Neuronal stem cell (in vitro differentiated cells): ENCODE results near the gene IRF2.

ENCODE experiments used
- DNase-seq: peaks from one replicate; pipeline ENCODE4 v3.0.0-alpha.2; 2013; ENCODE audit warnings: low spot score
- H2AFZ ChIP-seq: one replicate; pipeline ENCODE4 v1.6.1; 2013; ENCODE audit warnings: mild to moderate bottlenecking, low read length, inconsistent platforms
- H2AK5ac ChIP-seq: 2 replicates; pipeline ENCODE4 v1.6.1; 2013; ENCODE audit warnings: low read depth, mild to moderate bottlenecking, inconsistent platforms, low read length, moderate library complexity, mixed read lengths
- H2BK120ac ChIP-seq: 2 replicates; pipeline ENCODE4 v1.6.1; 2013; ENCODE audit warnings: low read depth, mild to moderate bottlenecking, inconsistent platforms, low read length, moderate library complexity, mixed read lengths
- H2BK12ac ChIP-seq: one replicate; pipeline ENCODE4 v1.6.1; 2013; ENCODE audit warnings: low read length, inconsistent platforms
- H2BK15ac ChIP-seq: 2 replicates; pipeline ENCODE4 v1.6.1; 2013; ENCODE audit warnings: mild to moderate bottlenecking, low read length, inconsistent platforms, mixed read lengths
- H2BK5ac ChIP-seq: one replicate; pipeline ENCODE4 v1.6.1; 2013; ENCODE audit warnings: inconsistent platforms, mild to moderate bottlenecking, low read length, moderate library complexity
- H3K14ac ChIP-seq: one replicate; pipeline ENCODE4 v1.6.1; 2013; ENCODE audit warnings: low read length, inconsistent platforms
- H3K18ac ChIP-seq: 2 replicates; pipeline ENCODE4 v1.6.1; 2013; ENCODE audit warnings: low read length, inconsistent platforms
- H3K23ac ChIP-seq: 2 replicates; pipeline ENCODE4 v1.6.1; 2013; ENCODE audit warnings: low read depth, mild to moderate bottlenecking, mixed read lengths, low read length, inconsistent platforms; ENCODE audit not compliant: poor library complexity
- H3K27ac ChIP-seq: replicated peaks from 3 replicates; pipeline ENCODE4 v1.5.1; 2013; ENCODE audit warnings: low read length, inconsistent platforms
- H3K27me3 ChIP-seq, 3 experiments: 2 replicates each; pipeline ENCODE4 v1.6.1; 2013; ENCODE audit warnings: low read length in 3 of 3, mild to moderate bottlenecking in 2 of 3, inconsistent platforms in 1 of 3, low read depth in 1 of 3, mixed read lengths in 1 of 3, moderate library complexity in 1 of 3; ENCODE audit not compliant: control insufficient read depth in 3 of 3, insufficient read depth in 3 of 3
- H3K36me3 ChIP-seq, 2 donors: replicated peaks in 1 of 2; 2 replicates each; pipeline ENCODE4 v1.6.1; 2013; ENCODE audit warnings: low read length in 2 of 2; ENCODE audit not compliant: control insufficient read depth in 2 of 2, insufficient read depth in 2 of 2
- H3K4ac ChIP-seq: 2 replicates; pipeline ENCODE4 v1.6.1; 2013; ENCODE audit warnings: inconsistent platforms, mild to moderate bottlenecking, low read length, moderate library complexity
- H3K4me1 ChIP-seq, 2 donors: 1 replicate in 1 of 2; 2 replicates in 1 of 2; pipeline ENCODE4 v1.6.1; 2013; ENCODE audit warnings: low read length in 2 of 2, low read depth in 1 of 2; ENCODE audit not compliant: control insufficient read depth in 2 of 2, insufficient read depth in 1 of 2
- H3K4me2 ChIP-seq: one replicate; pipeline ENCODE4 v1.6.1; 2013; ENCODE audit warnings: mild to moderate bottlenecking, low read length, inconsistent platforms; ENCODE audit not compliant: insufficient read depth, poor library complexity, severe bottlenecking
- H3K4me3 ChIP-seq, 2 donors: 2 replicates each; pipeline ENCODE4 v1.5.1; 2013; ENCODE audit warnings: low read length in 2 of 2, mild to moderate bottlenecking in 2 of 2, inconsistent platforms in 1 of 2, moderate library complexity in 1 of 2
- H3K79me1 ChIP-seq: one replicate; pipeline ENCODE4 v1.6.1; 2013; ENCODE audit warnings: low read depth, mild to moderate bottlenecking, inconsistent platforms, low read length, moderate library complexity
- H3K9ac ChIP-seq: one replicate; pipeline ENCODE4 v1.6.1; 2013; ENCODE audit warnings: mild to moderate bottlenecking, low read depth, low read length, inconsistent platforms; ENCODE audit not compliant: poor library complexity
- H3K9me3 ChIP-seq, 2 donors: replicated peaks in 1 of 2; 2 replicates each; pipeline versions ENCODE3 to v1.6.1; 2013; ENCODE audit warnings: low read length in 2 of 2, mild to moderate bottlenecking in 2 of 2, inconsistent platforms in 1 of 2, low read depth in 1 of 2, mixed read lengths in 1 of 2, moderate library complexity in 1 of 2; ENCODE audit not compliant: control insufficient read depth in 2 of 2, insufficient read depth in 1 of 2
- H4K8ac ChIP-seq: one replicate; pipeline ENCODE4 v1.6.1; 2013; ENCODE audit warnings: low read depth, mild to moderate bottlenecking, inconsistent platforms, low read length, moderate library complexity
- H4K91ac ChIP-seq: one replicate; pipeline ENCODE4 v1.6.1; 2013; ENCODE audit warnings: low read length, low read depth, mild to moderate bottlenecking, inconsistent platforms; ENCODE audit not compliant: poor library complexity
- WGBS, 2 donors: extraction: QIAGEN DNeasy Blood & Tissue Kit; methylation state at CpG; one replicate each; pipeline ENCODE4 v1.1.7; 2013; ENCODE audit warnings: missing lambda C conversion rate in 2 of 2, mixed read lengths in 1 of 2; ENCODE audit not compliant: insufficient read length in 2 of 2, insufficient replicate concordance in 1 of 2; ENCODE audit errors: extremely low coverage in 2 of 2; 5-methylcytosine and 5-hydroxymethylcytosine counted together

Gene IRF2

GRCh38 chr4:184450743-184451535 is 23.4 kb downstream of the IRF2 start:
- Histone ChIP-seq H2AFZ (no peak overlapping the region), H2BK15ac (no peak overlapping the region), H2BK120ac (no peak overlapping the region), H2BK5ac (no peak overlapping the region), H3K27ac (no peak overlapping the region), H3K14ac (no peak overlapping the region), H4K8ac (no peak overlapping the region), H2BK12ac (no peak overlapping the region), H3K4me3 (no peak overlapping the region), H3K79me1 (peaks cover 3% of the 10 kb centered on the region), H4K91ac (no peak overlapping the region), H3K9me3 (peaks cover 0 to 6% of the 10 kb centered on the region in 2 donors), H2AK5ac (no peak overlapping the region), H3K36me3 (peaks cover 0 to 9% of the 10 kb centered on the region in 2 donors), H3K4me1 (peaks cover 17% of the 10 kb centered on the region in 2 donors), H3K4me2 (no peak overlapping the region), H3K18ac (no peak overlapping the region), H3K23ac (no peak overlapping the region), H3K9ac (no peak overlapping the region), H3K27me3 (no peaks in the 10 kb centered on the region), H3K4ac (no peak overlapping the region)
- WGBS, 2 donors: no CpG with 5 or more reads among the region's 8 CpGs
- DNase-seq: no peak

DNA sequence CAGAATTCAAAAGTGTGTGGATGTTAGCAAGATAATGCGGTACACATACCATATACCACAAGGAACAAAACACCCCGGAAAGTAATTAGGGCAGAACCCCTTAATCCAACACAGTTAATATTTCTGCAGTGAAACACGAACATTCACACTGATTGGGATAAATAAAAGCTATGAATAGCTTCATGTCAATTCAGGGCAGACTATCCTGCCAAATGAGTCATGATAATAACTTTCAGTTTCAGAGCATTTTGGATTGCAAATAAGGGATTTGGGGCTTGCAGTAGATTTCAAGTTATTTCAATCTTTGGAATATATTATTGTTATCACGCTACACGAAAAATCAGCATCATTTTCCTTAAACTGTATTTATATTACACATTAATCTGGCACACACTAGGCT is 24.3 kb downstream of the IRF2 start:
- WGBS, 2 donors: no CpG with 5 or more reads among the region's 5 CpGs
- Histone ChIP-seq H3K18ac (no peak overlapping the region), H3K14ac (no peak overlapping the region), H4K8ac (no peak overlapping the region), H3K27me3 (no peaks in the 10 kb centered on the region), H3K23ac (no peak overlapping the region), H2AFZ (no peak overlapping the region), H3K4me1 (peaks cover 17% of the 10 kb centered on the region in 2 donors), H3K4me2 (no peak overlapping the region), H3K9ac (no peak overlapping the region), H3K79me1 (peaks cover 3% of the 10 kb centered on the region), H3K9me3 (peaks cover 0 to 6% of the 10 kb centered on the region in 2 donors), H2BK120ac (no peak overlapping the region), H3K36me3 (peaks cover 0 to 9% of the 10 kb centered on the region in 2 donors), H3K4ac (no peak overlapping the region), H2AK5ac (no peak overlapping the region), H3K27ac (no peak overlapping the region), H3K4me3 (no peak overlapping the region), H4K91ac (no peak overlapping the region), H2BK12ac (no peak overlapping the region), H2BK15ac (no peak overlapping the region), H2BK5ac (no peak overlapping the region)
- no peak for DNase-seq

GRCh38 chr4:184448821-184449220 is 25.5 kb downstream of the IRF2 start:
- Histone ChIP-seq H3K4ac (no peak overlapping the region), H2BK5ac (no peak overlapping the region), H2BK15ac (no peak overlapping the region), H3K18ac (no peak overlapping the region), H2AK5ac (no peak overlapping the region), H4K8ac (no peak overlapping the region), H3K36me3 (peaks cover 0 to 9% of the 10 kb centered on the region in 2 donors), H3K27me3 (no peaks in the 10 kb centered on the region), H3K4me3 (no peak overlapping the region), H3K9me3 (peaks cover 0 to 6% of the 10 kb centered on the region in 2 donors), H3K4me1 (peaks cover 17% of the 10 kb centered on the region in 2 donors), H2AFZ (no peak overlapping the region), H3K4me2 (no peak overlapping the region), H3K23ac (no peak overlapping the region), H3K79me1 (peaks cover 3% of the 10 kb centered on the region), H2BK120ac (no peak overlapping the region), H2BK12ac (no peak overlapping the region), H3K9ac (no peak overlapping the region), H3K27ac (no peak overlapping the region), H3K14ac (no peak overlapping the region), H4K91ac (no peak overlapping the region)
- no peak for DNase-seq
- WGBS, 2 donors: no CpG with 5 or more reads among the region's 10 CpGs

- Histone ChIP-seq H3K9ac (no peak overlapping the region), H2BK12ac (no peak overlapping the region), H3K23ac (no peak overlapping the region), H3K4me1 (peaks cover 11 to 13% of the 10 kb centered on the region in 2 donors), H3K27ac (no peak overlapping the region), H2BK5ac (no peak overlapping the region), H4K8ac (no peak overlapping the region), H3K79me1 (peaks cover 3% of the 10 kb centered on the region), H3K18ac (no peak overlapping the region), H3K27me3 (no peaks in the 10 kb centered on the region), H3K14ac (no peak overlapping the region), H4K91ac (no peak overlapping the region), H2AFZ (no peak overlapping the region), H3K4ac (no peak overlapping the region), H3K4me3 (no peak overlapping the region), H2BK120ac (no peak overlapping the region), H2BK15ac (no peak overlapping the region), H3K9me3 (peaks cover 0 to 6% of the 10 kb centered on the region in 2 donors), H3K36me3 (peaks cover 0 to 9% of the 10 kb centered on the region in 2 donors), H2AK5ac (no peak overlapping the region), H3K4me2 (no peak overlapping the region)
- no CpG with 5 or more reads among the region's 11 CpGs for WGBS, 2 donors
- no peak for DNase-seq
Measured at GRCh38 chr4:184448141-184448540, 26.2 kb downstream of the IRF2 start.
